NCI-H460 (cell line): ENCODE data around the gene UBD. TPM values are rescaled to one million over a fixed set of nuclear protein-coding genes. Genes with fewer than 3 reads are reported as not detected.

Experiments used
- DNase-seq: peaks from one replicate; pipeline ENCODE4 v3.0.0-alpha.2; 2016; ENCODE audit warnings: low read depth; ENCODE audit errors: extremely low read depth
- polyA plus RNA-seq: library from polyadenylated mRNA; depleted of rRNA; stranded (reverse); fragments of >200 nt; gene quantifications from 2 replicates; pipeline ENCODE4 v1.2.3, GENCODE V29; 2014; cell fraction: nucleus; rRNA removed
- total RNA-seq: library from RNA; depleted of rRNA; stranded (reverse); fragments of >200 nt; shearing (Covaris generic); gene quantifications from 2 replicates; pipeline ENCODE4 v1.2.3, GENCODE V29; 2014; rRNA removed

UBD gene
- not detected in 2 replicates for total RNA-seq
- polyA plus RNA-seq: not detected in 2 replicates

- DNase-seq: no peak
These were observed at the start of gene UBD for GRCh38 chr6:29559524-29560287. Gene UBD, minus strand, starts transcription at chr6:29559732. Its CDS starts 31 bp downstream, at chr6:29559701.

- DNase-seq: no peak
These were observed 48.6 kb upstream of the UBD start for GRCh38 chr6:29608131-29608530.

GRCh38 chr6:29603930-29604329 lies 44.4 kb upstream of the UBD start:
- no peak for DNase-seq

- DNase-seq: no peak
These were observed 43.9 kb upstream of the UBD start for GRCh38 chr6:29603456-29603855.

- peak; percentile 14 for DNase-seq
These were observed 43.2 kb upstream of the UBD start for GRCh38 chr6:29602564-29603361.

- no peak for DNase-seq
These were observed 38.7 kb upstream of the UBD start for GRCh38 chr6:29598172-29598747.

GRCh38 chr6:29597184-29597583 lies 37.7 kb upstream of the UBD start:
- DNase-seq: no peak

GRCh38 chr6:29596381-29596900 lies 36.9 kb upstream of the UBD start:
- DNase-seq: no peak

GRCh38 chr6:29593199-29593855 lies 33.8 kb upstream of the UBD start:
- DNase-seq: no peak

GRCh38 chr6:29591677-29592076 lies 32.1 kb upstream of the UBD start:
- no peak for DNase-seq

- no peak for DNase-seq
These were observed 30.8 kb upstream of the UBD start for GRCh38 chr6:29590218-29590808.

GRCh38 chr6:29589423-29590048 lies 30.0 kb upstream of the UBD start:
- peak; percentile 20 for DNase-seq

GRCh38 chr6:29584821-29585220 lies 25.3 kb upstream of the UBD start, which contains the start of gene OR2H2:
Gene OR2H2, plus strand, starts transcription at chr6:29585121. Its CDS starts 2,824 bp downstream, at chr6:29587945.
- DNase-seq: no peak

GRCh38 chr6:29577544-29577943 lies 18.0 kb upstream of the UBD start:
- no peak for DNase-seq

GRCh38 chr6:29576056-29576455 lies 16.5 kb upstream of the UBD start:
- DNase-seq: no peak

- no peak for DNase-seq
These were observed 8.5 kb upstream of the UBD start for GRCh38 chr6:29567991-29568390.

- DNase-seq: no peak
These were observed 8.0 kb upstream of the UBD start for GRCh38 chr6:29567541-29567940.

- no peak for DNase-seq
These were observed 7.3 kb upstream of the UBD start for GRCh38 chr6:29566856-29567255.

- no peak for DNase-seq
These were observed 5.3 kb upstream of the UBD start for GRCh38 chr6:29564875-29565274.
